Tibial artery (tissue), 4 donors: ENCODE data around the gene PCDHGA1.
"Not testable (repeated sequence)": the region's sequence is repeated elsewhere in the genome, so short reads cannot be mapped to it uniquely, and the experiment has no call there.

ENCODE experiments used
- DNase-seq, 2 donors: peaks; one replicate each; pipeline ENCODE4 v3.0.0-alpha.2; 2019
- H3K27ac ChIP-seq, 2 donors: fragments of 200-600 bp; sonication (generic) in 1 of 2; 1 replicate in 1 of 2; 2 replicates in 1 of 2; pipeline ENCODE4 v1.5.1; 2018 to 2019; ENCODE audit warnings: mild to moderate bottlenecking in 1 of 2
- H3K27me3 ChIP-seq, 2 donors: fragments of 200-600 bp; sonication (generic) in 1 of 2; one replicate each; pipeline versions ENCODE4 v1.5.1 to v1.6.0; 2016 to 2019
- H3K36me3 ChIP-seq, 3 donors: fragments of 200-600 bp; sonication (generic) in 2 of 3; one replicate each; pipeline ENCODE4 v1.5.1; 2016 to 2019; ENCODE audit warnings: mild to moderate bottlenecking in 2 of 3
- H3K4me1 ChIP-seq, 4 donors: fragments of 200-600 bp; sonication (generic) in 2 of 4; 1 replicate in 3 of 4; 2 replicates in 1 of 4; pipeline ENCODE4 v1.5.1; 2016 to 2019
- H3K4me3 ChIP-seq, 2 donors: fragments of 200-600 bp; sonication (generic) in 1 of 2; 1 replicate in 1 of 2; 2 replicates in 1 of 2; pipeline ENCODE4 v1.5.1; 2018 to 2019; ENCODE audit warnings: mild to moderate bottlenecking in 2 of 2
- H3K9me3 ChIP-seq, 3 donors: fragments of 200-600 bp; sonication (generic) in 1 of 3; one replicate each; pipeline ENCODE4 v1.5.1; 2016 to 2019
- CTCF ChIP-seq, 2 experiments: fragments of 200-600 bp in 1 of 2; fragments of 450-650 bp in 1 of 2; IDR thresholded peaks; one replicate each; pipeline ENCODE4 v1.5.1; 2017 to 2019; ENCODE audit warnings: antibody characterized with exemption in 2 of 2, mild to moderate bottlenecking in 1 of 2, moderate library complexity in 1 of 2
- intact Hi-C: fragments of 100-400 bp; cut with DNase I; formaldehyde crosslinking; loops from one replicate; pipeline ENCODE4 v1.15.0; 2023; ENCODE audit warnings: low total_unique reads

Gene PCDHGA1

DNA sequence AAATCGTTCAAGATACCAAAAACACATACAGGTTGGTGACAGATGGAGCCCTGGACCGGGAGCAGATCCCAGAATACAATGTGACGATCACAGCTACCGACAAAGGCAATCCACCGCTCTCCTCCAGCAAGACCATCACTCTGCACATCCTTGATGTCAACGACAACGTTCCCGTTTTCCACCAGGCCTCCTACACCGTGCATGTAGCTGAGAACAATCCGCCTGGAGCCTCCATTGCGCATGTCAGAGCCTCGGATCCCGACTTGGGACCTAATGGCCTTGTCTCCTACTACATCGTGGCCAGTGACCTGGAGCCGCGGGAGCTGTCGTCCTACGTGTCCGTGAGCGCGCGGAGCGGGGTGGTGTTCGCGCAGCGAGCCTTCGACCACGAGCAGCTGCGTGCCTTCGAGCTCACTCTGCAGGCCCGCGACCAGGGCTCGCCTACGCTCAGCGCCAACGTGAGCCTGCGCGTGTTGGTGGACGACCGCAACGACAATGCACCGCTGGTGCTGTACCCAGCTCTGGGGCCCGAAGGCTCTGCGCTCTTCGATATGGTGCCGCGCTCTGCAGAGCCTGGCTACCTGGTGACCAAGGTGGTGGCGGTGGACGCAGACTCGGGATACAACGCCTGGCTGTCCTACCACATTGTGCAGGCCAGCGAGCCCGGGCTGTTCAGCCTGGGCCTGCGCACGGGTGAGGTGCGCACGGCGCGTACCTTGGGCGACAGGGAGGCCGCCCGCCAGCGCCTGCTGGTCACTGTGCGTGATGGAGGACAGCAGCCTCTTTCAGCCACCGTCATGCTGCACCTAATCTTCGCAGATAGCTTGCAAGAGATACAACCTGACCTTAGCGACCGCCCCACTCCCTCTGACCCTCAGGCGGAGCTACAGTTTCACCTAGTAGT is 41.5 kb downstream of the PCDHGA1 start:
- H3K9me3 ChIP-seq: peaks cover 6 to 99% (median 90%) of the 10 kb centered on the region in 3 donors
- H3K27ac ChIP-seq: no peak overlapping the region
- TF ChIP-seq CTCF (IDR thresholded peaks at IDR 0.05): no peak
- H3K27me3 ChIP-seq: no peaks in the 10 kb centered on the region
- H3K36me3 ChIP-seq: peaks cover 0 to 57% (median 53%) of the 10 kb centered on the region in 3 donors
- no peaks in the 10 kb centered on the region for H3K4me1 ChIP-seq
- intact Hi-C loops: no loop called here
- DNase-seq: no peak
- H3K4me3 ChIP-seq: no peak overlapping the region

GRCh38 chr5:141373673-141374317 is 43.5 kb downstream of the PCDHGA1 start, which contains the start of gene PCDHGA6:
TSS of gene PCDHGA6 (plus strand) at chr5:141373891. CDS start at chr5:141374084, 193 bp downstream.
- DNase-seq: no peak
- Histone ChIP-seq H3K9me3 (peaks cover 6 to 100% (median 95%) of the 10 kb centered on the region in 3 donors), H3K4me3 (peak within 1 kb of the TSS; percentile 21 to 30), H3K27me3 (no peaks in the 10 kb centered on the region), H3K36me3 (peaks cover 0 to 71% (median 70%) of the 10 kb centered on the region in 3 donors), H3K27ac (no peak within 1 kb of the TSS), H3K4me1 (no peaks in the 10 kb centered on the region)
- intact Hi-C loops: no loop called here
- peak in 1 of 2 experiments; percentile 25 for TF ChIP-seq CTCF (IDR thresholded peaks at IDR 0.05)

GRCh38 chr5:141374627-141375026 is 44.3 kb downstream of the PCDHGA1 start:
- peaks cover 6 to 100% (median 87%) of the 10 kb centered on the region in 3 donors for H3K9me3 ChIP-seq
- H3K4me3 ChIP-seq: no peak overlapping the region
- no peak for DNase-seq
- no peak overlapping the region for H3K27ac ChIP-seq
- no peak for TF ChIP-seq CTCF (IDR thresholded peaks at IDR 0.05)
- H3K27me3 ChIP-seq: no peaks in the 10 kb centered on the region
- no peaks in the 10 kb centered on the region for H3K4me1 ChIP-seq
- H3K36me3 ChIP-seq: peaks cover 0 to 78% (median 71%) of the 10 kb centered on the region in 3 donors
- intact Hi-C loops: no loop called here

DNA sequence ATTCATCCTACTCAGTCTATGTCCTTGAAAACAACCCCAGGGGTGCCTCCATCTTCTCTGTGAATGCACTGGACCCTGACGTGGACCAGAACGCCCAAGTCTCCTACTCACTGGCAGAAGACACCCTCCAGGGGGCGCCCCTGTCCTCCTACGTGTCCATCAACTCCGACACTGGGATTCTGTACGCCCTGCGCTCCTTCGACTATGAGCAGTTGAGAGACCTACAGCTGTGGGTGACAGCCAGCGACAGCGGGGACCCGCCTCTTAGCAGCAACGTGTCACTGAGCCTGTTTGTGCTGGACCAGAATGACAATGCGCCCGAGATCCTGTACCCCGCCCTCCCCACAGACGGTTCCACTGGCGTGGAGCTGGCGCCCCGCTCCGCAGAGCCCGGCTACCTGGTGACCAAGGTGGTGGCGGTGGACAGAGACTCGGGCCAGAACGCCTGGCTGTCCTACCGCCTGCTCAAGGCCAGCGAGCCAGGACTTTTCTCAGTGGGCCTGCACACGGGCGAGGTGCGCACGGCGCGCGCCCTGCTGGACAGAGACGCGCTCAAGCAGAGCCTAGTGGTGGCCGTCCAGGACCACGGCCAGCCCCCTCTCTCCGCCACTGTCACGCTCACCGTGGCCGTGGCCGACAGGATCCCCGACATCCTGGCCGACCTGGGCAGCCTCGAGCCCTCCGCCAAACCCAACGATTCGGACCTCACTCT is 45.3 kb downstream of the PCDHGA1 start:
- Histone ChIP-seq H3K9me3 (peaks cover 6 to 100% (median 85%) of the 10 kb centered on the region in 3 donors), H3K36me3 (peaks cover 0 to 75% (median 63%) of the 10 kb centered on the region in 3 donors)
- H3K4me1 ChIP-seq, H3K27me3 ChIP-seq, DNase-seq, H3K4me3 ChIP-seq, intact Hi-C loops, H3K27ac ChIP-seq: not testable (repeated sequence)

DNA sequence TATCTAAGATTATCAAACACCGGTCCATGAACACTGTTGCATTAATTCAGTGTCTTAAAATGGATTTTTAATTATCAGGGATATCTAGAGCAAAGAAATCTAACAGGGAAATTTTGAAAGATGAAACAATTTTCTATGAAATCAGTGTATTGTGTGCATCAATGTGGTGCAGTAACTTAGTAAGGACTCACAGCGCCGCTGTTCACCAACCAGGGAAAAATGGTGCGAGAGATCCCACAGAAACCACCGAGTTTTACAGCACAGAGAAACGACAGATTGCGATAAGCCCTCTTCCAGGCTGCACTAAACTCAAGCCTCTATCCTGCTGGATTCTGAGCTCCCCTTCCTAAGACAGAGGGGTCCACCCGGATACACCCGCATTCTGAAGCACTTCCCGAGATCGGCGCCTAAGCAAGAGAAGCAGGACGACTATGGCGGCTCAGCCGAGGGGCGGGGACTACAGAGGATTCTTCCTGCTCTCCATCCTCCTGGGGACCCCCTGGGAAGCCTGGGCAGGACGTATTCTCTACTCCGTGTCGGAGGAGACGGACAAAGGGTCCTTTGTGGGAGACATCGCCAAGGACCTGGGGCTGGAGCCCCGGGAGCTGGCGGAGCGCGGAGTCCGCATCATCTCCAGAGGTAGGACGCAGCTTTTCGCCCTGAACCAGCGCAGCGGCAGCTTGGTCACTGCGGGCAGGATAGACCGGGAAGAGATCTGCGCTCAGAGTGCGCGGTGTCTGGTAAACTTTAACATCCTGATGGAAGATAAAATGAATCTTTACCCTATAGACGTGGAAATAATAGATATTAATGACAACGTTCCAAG is 52.4 kb downstream of the PCDHGA1 start, which contains the start of gene PCDHGA7:
Gene PCDHGA7, plus strand, starts transcription at position 274 of the 826 bp plus-strand sequence. Its CDS starts 158 bp downstream, at position 432.
- peaks cover 37 to 100% (median 80%) of the 10 kb centered on the region in 3 donors for H3K9me3 ChIP-seq
- no peak within 1 kb of the TSS for H3K27ac ChIP-seq
- H3K36me3 ChIP-seq: peaks cover 4 to 70% (median 68%) of the 10 kb centered on the region in 3 donors
- peak within 1 kb of the TSS; percentile 13 to 29 for H3K4me3 ChIP-seq
- intact Hi-C loops: no loop called here
- no peaks in the 10 kb centered on the region for H3K4me1 ChIP-seq
- DNase-seq: no peak
- H3K27me3 ChIP-seq: no peaks in the 10 kb centered on the region
- peak in 1 of 2 experiments; percentile 10 for TF ChIP-seq CTCF (IDR thresholded peaks at IDR 0.05)
